CD14-positive monocyte (primary cell): ENCODE measurements around the gene ATAD3A. TPM values are rescaled to one million over a fixed set of nuclear protein-coding genes. Genes with fewer than 3 reads are reported as not detected.
"Not testable (repeated sequence)": the region's sequence is repeated elsewhere in the genome, so short reads cannot be mapped to it uniquely, and the experiment has no call there.

Experiments
- DNase-seq, 3 donors: peaks; one replicate each; pipeline ENCODE4 v3.0.0-alpha.2; 2011 to 2022
- H2AFZ ChIP-seq: 2 replicates; pipeline ENCODE4 v1.6.0; 2012; ENCODE audit warnings: mild to moderate bottlenecking, low read depth, low read length, inconsistent platforms; ENCODE audit not compliant: insufficient read depth, poor library complexity, severe bottlenecking
- H3K27ac ChIP-seq, 2 donors: 1 replicate in 1 of 2; 2 replicates in 1 of 2; pipeline ENCODE4 v1.5.1; 2012 to 2013; ENCODE audit warnings: low read length in 2 of 2, control low read depth in 1 of 2, inconsistent platforms in 1 of 2, low read depth in 1 of 2, mild to moderate bottlenecking in 1 of 2
- H3K27me3 ChIP-seq, 2 donors: one replicate each; pipeline versions ENCODE4 v1.6.0 to v1.6.1; 2011 to 2013; ENCODE audit warnings: low read length in 2 of 2; ENCODE audit not compliant: control insufficient read depth in 2 of 2, insufficient read depth in 2 of 2
- H3K36me3 ChIP-seq, 2 donors: replicated peaks in 1 of 2; 1 replicate in 1 of 2; 2 replicates in 1 of 2; pipeline versions ENCODE4 v1.5.1 to v1.6.1; 2012 to 2013; ENCODE audit warnings: low read length in 2 of 2, control low read depth in 1 of 2, inconsistent platforms in 1 of 2, mild to moderate bottlenecking in 1 of 2; ENCODE audit not compliant: insufficient read depth in 2 of 2, control insufficient read depth in 1 of 2
- H3K4me1 ChIP-seq, 2 donors: 1 replicate in 1 of 2; 2 replicates in 1 of 2; pipeline versions ENCODE4 v1.5.1 to v1.6.1; 2012 to 2013; ENCODE audit warnings: low read length in 2 of 2, control low read depth in 1 of 2, inconsistent platforms in 1 of 2, mild to moderate bottlenecking in 1 of 2, moderate library complexity in 1 of 2; ENCODE audit not compliant: insufficient read depth in 2 of 2, control insufficient read depth in 1 of 2
- H3K4me2 ChIP-seq: replicated peaks from 2 replicates; pipeline ENCODE3; 2012; ENCODE audit warnings: low read length, moderate library complexity, mild to moderate bottlenecking; ENCODE audit not compliant: poor library complexity, severe bottlenecking; ENCODE audit errors: extremely low read depth
- H3K4me3 ChIP-seq, 3 experiments: fragments of 200-600 bp in 1 of 3; sonication (generic) in 1 of 3; replicated peaks in 1 of 3; 1 replicate in 2 of 3; 2 replicates in 1 of 3; pipeline ENCODE4 v1.5.1; 2011 to 2013; ENCODE audit warnings: low read length in 3 of 3, mild to moderate bottlenecking in 3 of 3, control low read depth in 2 of 3, low read depth in 2 of 3, inconsistent platforms in 1 of 3, moderate library complexity in 1 of 3
- H3K79me2 ChIP-seq: 2 replicates; pipeline ENCODE4 v1.6.0; 2012; ENCODE audit warnings: mild to moderate bottlenecking, control low read depth, inconsistent platforms, low read length, moderate library complexity; ENCODE audit not compliant: insufficient read depth
- H3K9ac ChIP-seq: 2 replicates; pipeline ENCODE4 v1.6.0; 2017; ENCODE audit warnings: low read length, mild to moderate bottlenecking; ENCODE audit not compliant: insufficient read depth, poor library complexity, severe bottlenecking
- H3K9me3 ChIP-seq, 2 donors: replicated peaks in 1 of 2; 1 replicate in 1 of 2; 2 replicates in 1 of 2; pipeline versions ENCODE4 v1.5.1 to v1.6.1; 2012 to 2013; ENCODE audit warnings: low read length in 2 of 2, control low read depth in 1 of 2; ENCODE audit not compliant: control insufficient read depth in 1 of 2, insufficient read depth in 1 of 2
- H4K20me1 ChIP-seq: 2 replicates; pipeline ENCODE4 v1.6.0; 2012; ENCODE audit warnings: mild to moderate bottlenecking, low read length, control low read depth, moderate library complexity; ENCODE audit not compliant: insufficient read depth
- H3K27ac Mint-ChIP-seq, 7 donors: one replicate each; pipeline ENCODE4 v1.8.0; 2020; ENCODE audit warnings: mild to moderate bottlenecking in 7 of 7, mixed read lengths in 7 of 7, moderate library complexity in 6 of 7, inconsistent platforms in 2 of 7
- H3K27me3 Mint-ChIP-seq, 3 donors: one replicate each; pipeline ENCODE4 v1.8.0; 2021 to 2022; ENCODE audit warnings: low read depth in 3 of 3, mild to moderate bottlenecking in 3 of 3, mixed read lengths in 3 of 3, moderate library complexity in 3 of 3, inconsistent platforms in 1 of 3
- H3K36me3 Mint-ChIP-seq, 2 donors: one replicate each; pipeline ENCODE4 v1.8.0; 2020; ENCODE audit warnings: mixed read lengths in 2 of 2, inconsistent platforms in 1 of 2, mild to moderate bottlenecking in 1 of 2
- H3K4me1 Mint-ChIP-seq: one replicate; pipeline ENCODE4 v1.8.0; 2020; ENCODE audit warnings: mild to moderate bottlenecking, mixed read lengths
- H3K4me3 Mint-ChIP-seq, 2 donors: one replicate each; pipeline ENCODE4 v1.8.0; 2020; ENCODE audit warnings: mild to moderate bottlenecking in 2 of 2, mixed read lengths in 2 of 2, moderate library complexity in 1 of 2
- H3K9me3 Mint-ChIP-seq, 7 donors: one replicate each; pipeline ENCODE4 v1.8.0; 2020 to 2022; ENCODE audit warnings: mixed read lengths in 7 of 7, mild to moderate bottlenecking in 6 of 7, moderate library complexity in 6 of 7, inconsistent platforms in 2 of 7
- WGBS: methylation state at CpG from one replicate; pipeline ENCODE4 v1.1.5; 2013; ENCODE audit warnings: missing lambda C conversion rate; ENCODE audit not compliant: insufficient coverage; 5-methylcytosine and 5-hydroxymethylcytosine counted together
- intact Hi-C, 2 donors: fragments of 100-400 bp; cut with micrococcal nuclease; formaldehyde crosslinking; loops; one replicate each; pipeline versions ENCODE4 v1.15.0 to v1.15.1; 2023
- polyA plus RNA-seq, 3 donors: library from polyadenylated mRNA; depleted of rRNA in 1 of 3; unstranded in 2 of 3; stranded (reverse) in 1 of 3; fragments of 300-500 nt in 2 of 3; fragments of >200 nt in 1 of 3; fragmentation: Illumina TruSeq in 2 of 3; gene quantifications; 1 replicate in 2 of 3; 2 replicates in 1 of 3; pipeline ENCODE4 v1.2.3, GENCODE V29; 2012 to 2021
- TF ChIP-seq, protein P1 (sequence below): fragments of 200-600 bp; IDR thresholded peaks from one replicate; pipeline ENCODE4 v1.8.0; 2022; ENCODE audit warnings: antibody characterized with exemption, mild to moderate bottlenecking

ATAD3A gene
- polyA plus RNA-seq, 3 donors = 4.1 to 14.0 (median 6.4) TPM

DNA sequence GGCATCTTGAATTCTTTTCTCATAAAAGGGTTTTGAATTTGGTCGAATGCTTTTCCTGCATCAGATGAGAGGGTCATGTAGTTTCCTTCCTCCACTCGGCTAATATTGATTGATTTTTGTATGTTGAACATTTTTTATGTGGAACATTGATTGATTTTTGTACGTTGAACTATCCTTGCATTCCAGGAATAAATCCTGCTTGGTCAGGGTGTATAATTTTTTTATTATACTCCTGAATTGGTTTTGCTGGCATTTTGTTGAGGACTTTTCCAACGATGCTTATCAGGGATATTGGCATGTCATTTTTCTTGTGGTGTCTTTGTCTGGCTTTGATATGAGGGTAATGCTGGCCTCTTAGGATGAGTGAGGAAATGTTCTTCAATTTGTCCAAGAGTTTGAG, 20.0 kb downstream of the ATAD3A start:
- DNase-seq = no peak
- TF ChIP-seq, protein P1, sequence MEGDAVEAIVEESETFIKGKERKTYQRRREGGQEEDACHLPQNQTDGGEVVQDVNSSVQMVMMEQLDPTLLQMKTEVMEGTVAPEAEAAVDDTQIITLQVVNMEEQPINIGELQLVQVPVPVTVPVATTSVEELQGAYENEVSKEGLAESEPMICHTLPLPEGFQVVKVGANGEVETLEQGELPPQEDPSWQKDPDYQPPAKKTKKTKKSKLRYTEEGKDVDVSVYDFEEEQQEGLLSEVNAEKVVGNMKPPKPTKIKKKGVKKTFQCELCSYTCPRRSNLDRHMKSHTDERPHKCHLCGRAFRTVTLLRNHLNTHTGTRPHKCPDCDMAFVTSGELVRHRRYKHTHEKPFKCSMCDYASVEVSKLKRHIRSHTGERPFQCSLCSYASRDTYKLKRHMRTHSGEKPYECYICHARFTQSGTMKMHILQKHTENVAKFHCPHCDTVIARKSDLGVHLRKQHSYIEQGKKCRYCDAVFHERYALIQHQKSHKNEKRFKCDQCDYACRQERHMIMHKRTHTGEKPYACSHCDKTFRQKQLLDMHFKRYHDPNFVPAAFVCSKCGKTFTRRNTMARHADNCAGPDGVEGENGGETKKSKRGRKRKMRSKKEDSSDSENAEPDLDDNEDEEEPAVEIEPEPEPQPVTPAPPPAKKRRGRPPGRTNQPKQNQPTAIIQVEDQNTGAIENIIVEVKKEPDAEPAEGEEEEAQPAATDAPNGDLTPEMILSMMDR = no peak
- peaks cover 17 to 26% (median 21%) of the 10 kb centered on the region in 7 donors for H3K9me3 Mint-ChIP-seq
- H3K9ac ChIP-seq = no peak overlapping the region
- H3K27me3 Mint-ChIP-seq = no peaks in the 10 kb centered on the region
- no peak overlapping the region for H3K4me3 Mint-ChIP-seq
- no peaks in the 10 kb centered on the region for H4K20me1 ChIP-seq
- H3K9me3 ChIP-seq = peaks cover 6 to 28% of the 10 kb centered on the region in 2 donors
- H2AFZ ChIP-seq = no peak overlapping the region
- intact Hi-C loops = no loop called here
- H3K36me3 ChIP-seq = peaks cover 25 to 32% of the 10 kb centered on the region in 2 donors
- peak overlapping the region in 2 of 7 donors; percentile 33 to 45 for H3K27ac Mint-ChIP-seq
- H3K27ac ChIP-seq = no peak overlapping the region
- WGBS = 96% methylated on average over 4 of the region's 4 CpGs
- peaks cover 0 to 3% of the 10 kb centered on the region in 2 donors for H3K4me1 ChIP-seq
- no peak overlapping the region for H3K4me2 ChIP-seq
- H3K4me3 ChIP-seq = no peak overlapping the region
- peaks cover 4% of the 10 kb centered on the region for H3K4me1 Mint-ChIP-seq
- H3K79me2 ChIP-seq = no peaks in the 10 kb centered on the region
- no peaks in the 10 kb centered on the region for H3K27me3 ChIP-seq
- H3K36me3 Mint-ChIP-seq = peaks cover 25 to 52% of the 10 kb centered on the region in 2 donors

DNA sequence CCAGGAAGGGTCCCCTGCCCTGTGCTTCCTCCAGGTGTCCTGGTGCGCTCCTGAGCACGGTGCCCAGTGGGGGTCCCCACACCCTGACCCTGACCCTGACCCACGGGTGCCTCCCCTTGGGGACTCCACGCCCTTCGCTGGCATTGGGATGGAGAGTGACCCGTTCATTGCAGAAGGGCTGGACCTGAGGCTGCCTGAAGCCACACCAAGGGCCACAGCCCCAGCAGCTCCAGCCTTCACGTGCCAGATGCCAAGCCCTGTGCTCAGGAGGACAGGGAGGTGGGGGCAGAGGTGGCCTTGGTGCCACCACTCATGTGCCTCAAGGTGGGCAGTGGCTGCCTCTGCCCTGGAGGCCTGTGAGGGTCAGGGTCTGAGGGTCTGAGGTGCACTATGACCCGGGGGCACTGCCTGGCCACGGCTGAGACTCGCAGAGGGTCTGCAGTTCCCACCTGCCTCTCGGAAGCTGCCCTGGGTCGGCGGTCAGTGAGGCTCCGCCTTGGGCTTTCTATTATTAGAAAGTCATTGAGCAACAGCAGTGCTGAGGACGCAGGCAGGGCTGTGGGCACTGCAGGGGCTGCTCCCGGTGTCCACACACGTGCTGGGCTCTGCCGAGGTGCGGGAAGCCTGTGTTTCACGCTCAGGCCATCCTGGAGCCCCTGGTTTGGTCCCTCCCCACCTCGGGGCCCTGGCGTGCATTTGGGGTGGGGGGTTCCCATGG, 21.4 kb downstream of the ATAD3A start:
- H3K4me3 Mint-ChIP-seq, H3K27me3 Mint-ChIP-seq, H3K4me3 ChIP-seq, DNase-seq, H3K27ac Mint-ChIP-seq, H3K27me3 ChIP-seq, H3K4me1 ChIP-seq, H3K79me2 ChIP-seq, H4K20me1 ChIP-seq, H2AFZ ChIP-seq, H3K4me1 Mint-ChIP-seq, H3K4me2 ChIP-seq, intact Hi-C loops, H3K27ac ChIP-seq, H3K9ac ChIP-seq: not testable (repeated sequence)
- peaks cover 16 to 38% of the 10 kb centered on the region in 2 donors for H3K36me3 Mint-ChIP-seq
- peaks cover 17 to 26% (median 21%) of the 10 kb centered on the region in 7 donors for H3K9me3 Mint-ChIP-seq
- Histone ChIP-seq H3K36me3 (peaks cover 16 to 19% of the 10 kb centered on the region in 2 donors), H3K9me3 (peaks cover 6 to 28% of the 10 kb centered on the region in 2 donors)
- WGBS = 66% methylated on average over 13 of the region's 22 CpGs

DNA sequence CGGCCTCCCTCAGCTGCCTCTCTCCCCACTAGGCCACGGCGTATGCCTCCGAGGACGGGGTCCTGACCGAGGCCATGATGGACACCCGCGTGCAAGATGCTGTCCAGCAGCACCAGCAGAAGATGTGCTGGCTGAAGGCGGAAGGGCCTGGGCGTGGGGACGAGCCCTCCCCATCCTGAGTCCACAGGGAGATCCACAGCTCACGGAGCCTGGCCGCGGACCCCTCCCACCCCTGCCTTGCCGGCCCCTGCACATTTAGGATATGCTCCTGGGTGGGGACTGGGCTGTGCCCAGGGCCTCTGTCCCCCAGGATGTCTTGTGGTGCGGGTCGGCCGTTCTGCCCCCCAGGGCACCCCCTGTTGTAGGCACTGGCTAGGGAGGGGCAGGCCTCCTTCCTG, 21.9 kb downstream of the ATAD3A start:
- H3K27ac Mint-ChIP-seq, H3K4me3 Mint-ChIP-seq, H3K27me3 ChIP-seq, H3K27me3 Mint-ChIP-seq, H3K27ac ChIP-seq, H3K4me1 Mint-ChIP-seq, H3K4me2 ChIP-seq, DNase-seq, H3K4me1 ChIP-seq, H3K9ac ChIP-seq, H4K20me1 ChIP-seq, intact Hi-C loops, H3K4me3 ChIP-seq, H3K79me2 ChIP-seq, H2AFZ ChIP-seq: not testable (repeated sequence)
- WGBS = 90% methylated on average over 6 of the region's 18 CpGs
- peaks cover 10 to 13% of the 10 kb centered on the region in 2 donors for H3K36me3 ChIP-seq
- H3K36me3 Mint-ChIP-seq = peaks cover 18 to 33% of the 10 kb centered on the region in 2 donors
- H3K9me3 Mint-ChIP-seq = peaks cover 15 to 26% (median 21%) of the 10 kb centered on the region in 7 donors
- H3K9me3 ChIP-seq = peaks cover 6 to 28% of the 10 kb centered on the region in 2 donors
